HG03342 (cell line): Measurements from ENCODE around the gene OST4.

Source experiments
- ATAC-seq: cut with Tn5 transposase; IDR thresholded peaks from one replicate; pipeline ENCODE4 v1.9.1; 2021; ENCODE audit warnings: mild to moderate bottlenecking, moderate library complexity; ENCODE audit not compliant: unreplicated experiment

OST4 gene

GRCh38 chr2:27093430-27094352 lies 22.2 kb upstream of the OST4 start:
- no peak for ATAC-seq

- ATAC-seq, result no peak
Measured at GRCh38 chr2:27092696-27093429, 21.4 kb upstream of the OST4 start.

GRCh38 chr2:27091746-27092695 lies 20.6 kb upstream of the OST4 start:
- no peak for ATAC-seq

GRCh38 chr2:27089111-27089954 lies 17.9 kb upstream of the OST4 start:
- no peak for ATAC-seq

- ATAC-seq, result no peak
Measured at GRCh38 chr2:27088634-27089033, 17.2 kb upstream of the OST4 start.

- ATAC-seq, result no peak
Measured at GRCh38 chr2:27087823-27088410, 16.5 kb upstream of the OST4 start.

- ATAC-seq, result no peak
Measured at GRCh38 chr2:27086724-27087593, 15.5 kb upstream of the OST4 start, which contains the start of gene KHK. Gene KHK, plus strand, starts transcription at chr2:27086772. Its CDS starts 488 bp downstream, at chr2:27087260.

- ATAC-seq, result peak; percentile 77
Measured at GRCh38 chr2:27086090-27086723, 14.8 kb upstream of the OST4 start.

GRCh38 chr2:27085673-27086089 lies 14.2 kb upstream of the OST4 start:
- no peak for ATAC-seq

- ATAC-seq, result no peak
Measured at GRCh38 chr2:27085062-27085672, 13.7 kb upstream of the OST4 start.

- ATAC-seq, result no peak
Measured at GRCh38 chr2:27084297-27085061, 13.0 kb upstream of the OST4 start.

- no peak for ATAC-seq
Measured at GRCh38 chr2:27083410-27084296, 12.2 kb upstream of the OST4 start.

- ATAC-seq, result no peak
Measured at GRCh38 chr2:27082773-27083409, 11.4 kb upstream of the OST4 start.

- ATAC-seq, result no peak
Measured at GRCh38 chr2:27081984-27082772, 10.7 kb upstream of the OST4 start.

- no peak for ATAC-seq
Measured at GRCh38 chr2:27080603-27080936, 9.1 kb upstream of the OST4 start.
